GM23248 (cell line): ENCODE data around the gene NCBP2L.

Experiments
- EZH2 ChIP-seq: fragments of 200-600 bp; sonication (generic); IDR thresholded peaks from 2 replicates; pipeline ENCODE4 v1.6.1; 2018; ENCODE audit warnings: antibody characterized with exemption, mild to moderate bottlenecking; ENCODE audit not compliant: insufficient read depth, poor library complexity, severe bottlenecking
- EZH2phosphoT487 ChIP-seq: fragments of 200-600 bp; sonication (generic); IDR thresholded peaks from 2 replicates; pipeline ENCODE4 v1.6.1; 2018; ENCODE audit warnings: antibody characterized with exemption, moderate library complexity, mild to moderate bottlenecking, low read depth; ENCODE audit not compliant: insufficient read depth

DNA sequence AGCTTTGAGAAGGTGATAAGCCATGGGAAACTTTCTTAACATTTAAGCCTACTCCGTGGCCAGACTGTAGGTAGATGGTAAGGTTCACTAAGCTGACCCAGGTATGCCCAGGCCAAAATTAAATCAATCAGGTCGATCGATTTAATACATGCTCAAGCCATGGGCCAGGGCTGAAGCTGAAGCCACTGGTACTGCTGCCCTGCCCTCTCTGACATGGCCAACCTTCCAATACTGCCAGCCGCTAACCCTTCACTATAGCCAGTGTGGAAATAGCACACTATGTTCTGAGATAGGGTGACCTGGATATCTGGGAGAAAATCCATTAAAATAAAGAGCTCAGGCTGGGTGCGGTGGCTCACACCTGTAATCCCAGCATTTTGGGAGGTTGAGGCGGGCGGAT is 33.5 kb upstream of the NCBP2L start:
- TF ChIP-seq EZH2 (no peak), EZH2phosphoT487 (no peak)
